NK-92 (cell line): ENCODE measurements around the gene MAS1L.
"Not testable (repeated sequence)": the region's sequence is repeated elsewhere in the genome, so short reads cannot be mapped to it uniquely, and the experiment has no call there.

Source experiments
- DNase-seq: peaks from one replicate; lab custom pipeline; 2025; ENCODE audit not compliant: unreplicated experiment; lab: John Stamatoyannopoulos, UW

The MAS1L gene

GRCh38 chr6:29486577-29486976, 1.2 kb downstream of the MAS1L start:
- no peak for DNase-seq

GRCh38 chr6:29483735-29484134, 4.0 kb downstream of the MAS1L start:
- DNase-seq: no peak

GRCh38 chr6:29483186-29483585, 4.6 kb downstream of the MAS1L start:
- no peak for DNase-seq

GRCh38 chr6:29479560-29479959, 8.2 kb downstream of the MAS1L start:
- no peak for DNase-seq

- DNase-seq: no peak
Observed at GRCh38 chr6:29478740-29479139, 9.0 kb downstream of the MAS1L start.

- DNase-seq: no peak
Observed at GRCh38 chr6:29477923-29478450, 9.8 kb downstream of the MAS1L start.

GRCh38 chr6:29474996-29475395, 12.8 kb downstream of the MAS1L start:
- no peak for DNase-seq

- no peak for DNase-seq
Observed at GRCh38 chr6:29466241-29466640, 21.5 kb downstream of the MAS1L start.

GRCh38 chr6:29465801-29466200, 22.0 kb downstream of the MAS1L start:
- DNase-seq: no peak

GRCh38 chr6:29465279-29465678, 22.5 kb downstream of the MAS1L start:
- DNase-seq: no peak

- DNase-seq: no peak
Observed at GRCh38 chr6:29462022-29462421, 25.7 kb downstream of the MAS1L start.

- DNase-seq: no peak
Observed at GRCh38 chr6:29461021-29461814, 26.5 kb downstream of the MAS1L start.

GRCh38 chr6:29456971-29457370, 30.8 kb downstream of the MAS1L start, which contains the start of the genes OR11A1 and OR2H1:
Gene OR11A1 (minus strand): TSS chr6:29457071. CDS start chr6:29427641, 29,430 bp downstream.
Gene OR2H1 (plus strand): TSS chr6:29457155. CDS start chr6:29461770, 4,615 bp downstream.
- DNase-seq: no peak

GRCh38 chr6:29451471-29452193, 36.1 kb downstream of the MAS1L start:
- DNase-seq: no peak

- no peak for DNase-seq
Observed at GRCh38 chr6:29447670-29448069, 40.1 kb downstream of the MAS1L start.

GRCh38 chr6:29444031-29444430, 43.7 kb downstream of the MAS1L start:
- DNase-seq: not testable (repeated sequence)

GRCh38 chr6:29442719-29443118, 45.0 kb downstream of the MAS1L start:
- DNase-seq: no peak

GRCh38 chr6:29439006-29439405, 48.8 kb downstream of the MAS1L start, which contains the start of gene OR10C1:
Gene OR10C1 (plus strand): TSS chr6:29439306. CDS start chr6:29440016, 710 bp downstream.
- DNase-seq: no peak

- DNase-seq: not testable (repeated sequence)
Observed at GRCh38 chr6:29436730-29437129, 51.0 kb downstream of the MAS1L start.
